K562 (cell line): Measurements from ENCODE around the gene ZNF276. TPM values are rescaled to one million over a fixed set of nuclear protein-coding genes. Genes with fewer than 3 reads are reported as not detected.
A peak's percentile ranks its signal among the peaks of the same experiment; 100 is the strongest.

ENCODE experiments used
- ATF7 ChIP-seq: fragments of 450-650 bp; IDR thresholded peaks from 2 replicates; pipeline ENCODE4 v1.7.1; 2014; ENCODE audit warnings: mild to moderate bottlenecking, moderate library complexity
- CBX2 ChIP-seq: fragments of 200-600 bp; sonication (generic); IDR thresholded peaks from one replicate; pipeline ENCODE4 v1.6.1; 2012; ENCODE audit warnings: mild to moderate bottlenecking, low read length, inconsistent platforms; ENCODE audit not compliant: insufficient read depth, poor library complexity, severe bottlenecking
- EP400 ChIP-seq: fragments of 450-650 bp; IDR thresholded peaks from 2 replicates; pipeline ENCODE4 v1.6.1; 2017; ENCODE audit warnings: antibody characterized with exemption, mild to moderate bottlenecking, moderate library complexity
- ETV6 ChIP-seq, 3 experiments: fragments of 150-350 bp in 1 of 3; sonication (generic) in 1 of 3; formaldehyde crosslinking in 1 of 3; IDR thresholded peaks; 2 replicates each; pipeline versions ENCODE4 v1.6.1 to v1.8.0; 2014 to 2022; ENCODE audit warnings: borderline replicate concordance in 2 of 3, low read depth in 2 of 3, antibody characterized with exemption in 1 of 3, low read length in 1 of 3, mild to moderate bottlenecking in 1 of 3, missing genetic modification reagents in 1 of 3
- MLLT1 ChIP-seq, 2 experiments: fragments of 450-650 bp; IDR thresholded peaks; 2 replicates each; pipeline ENCODE4 v1.6.1; 2016
- NR0B1 ChIP-seq: fragments of 450-650 bp; IDR thresholded peaks from one replicate; pipeline ENCODE4 v1.6.1; 2018; ENCODE audit warnings: mild to moderate bottlenecking, moderate library complexity; ENCODE audit not compliant: partially characterized antibody
- TRIM28 ChIP-seq: fragments of 450-650 bp; IDR thresholded peaks from 2 replicates; pipeline ENCODE4 v1.6.1; 2017
- XRCC4 ChIP-seq: IDR thresholded peaks from one replicate; pipeline ENCODE4 v1.6.1; 2011; ENCODE audit not compliant: insufficient read depth, insufficient read length; ENCODE audit errors: extremely low read depth
- ZBTB5 ChIP-seq: fragments of 450-650 bp; IDR thresholded peaks from 2 replicates; pipeline ENCODE4 v1.6.1; 2017; ENCODE audit warnings: antibody characterized with exemption
- ZNF134 ChIP-seq: fragments of 250-450 bp; sonication (Bioruptor Pico); conservative IDR thresholded peaks from 2 replicates; pipeline ENCODE4 v1.4.0; 2020
- ZNF143 ChIP-seq: sonication (generic); formaldehyde crosslinking; IDR thresholded peaks from 2 replicates; pipeline ENCODE4 v1.9.0; 2022; ENCODE audit warnings: mild to moderate bottlenecking, missing genetic modification reagents
- ZNF324 ChIP-seq: fragments of 250-450 bp; sonication (Bioruptor Pico); IDR thresholded peaks from 2 replicates; pipeline ENCODE4 v1.4.0; 2020; ENCODE audit warnings: mild to moderate bottlenecking
- ZNF444 ChIP-seq: fragments of 250-450 bp; sonication (Bioruptor Pico); IDR thresholded peaks from 2 replicates; pipeline ENCODE4 v1.4.0; 2020; ENCODE audit warnings: mild to moderate bottlenecking, moderate library complexity
- ZNF79 ChIP-seq: fragments of 250-450 bp; sonication (Bioruptor Pico); IDR thresholded peaks from 2 replicates; pipeline ENCODE4 v1.4.0; 2020; ENCODE audit warnings: low read depth, mild to moderate bottlenecking, moderate library complexity
- polyA plus RNA-seq, 8 experiments: library from polyadenylated mRNA; depleted of rRNA in 4 of 8; stranded (reverse) in 5 of 8; unstranded in 3 of 8; fragments of >200 nt; fragmentation: Nextera tagmentation in 2 of 8; fragmentation: Illumina TruSeq in 1 of 8; extraction: Ambion mirVana in 2 of 8; extraction: Trizol in 1 of 8; gene quantifications; 2 replicates each; pipeline versions ENCODE4 v1.2.1 to v1.2.3, GENCODE V29; 2011 to 2014; ENCODE audit warnings: inconsistent platforms in 1 of 8, missing spikeins in 1 of 8
- total RNA-seq, 7 experiments: library from RNA; depleted of rRNA in 6 of 7; stranded (reverse); fragments of >200 nt in 6 of 7; fragmentation: Illumina TruSeq in 2 of 7; extraction: Trizol in 2 of 7; gene quantifications; 2 replicates each; pipeline versions ENCODE4 v1.2.1 to v1.2.3, GENCODE V29; 2011 to 2021; ENCODE audit warnings: low replicate concordance in 1 of 7
- TF ChIP-seq, protein P1 (sequence below): sonication (generic); IDR thresholded peaks from 2 replicates; pipeline ENCODE4 v1.6.1; 2016
- TF ChIP-seq, protein P2 (sequence below): fragments of 450-650 bp; IDR thresholded peaks from 2 replicates; pipeline ENCODE4 v1.6.1; 2016; ENCODE audit warnings: mild to moderate bottlenecking

ZNF276 gene
- total and polyA plus RNA-seq, 9 of the 15 experiments (the other 6 are each of a cell fraction or from before 2014, with no cell fraction given): 0.49 to 43.9 (median 15.8) TPM

GRCh38 chr16:89701425-89702406 lies 19.6 kb upstream of the ZNF276 start, which contains the start of gene SPATA2L (continued):
- TF ChIP-seq TRIM28 (no peak), ZNF79 (CRISPR knock-in tag) (no peak), ZNF324 (CRISPR knock-in tag) (no peak), XRCC4 (no peak), ATF7 (peak; percentile 62; the same call in 1 of the 2 replicates), CBX2 (no peak), MLLT1 (IDR thresholded peaks at IDR 0.05) (no peak), ETV6 (IDR thresholded peaks at IDR 0.05; ENCODE audit: borderline replicate concordance in 1 of 2, low read depth in 2 of 2, low read length in 1 of 2) (no peak), ETV6 (CRISPR knock-in tag; IDR thresholded peaks at IDR 0.05; ENCODE audit: borderline replicate concordance) (no peak), EP400 (no peak; the same call in 1 of the 2 replicates), ZNF134 (CRISPR knock-in tag) (no peak), ZNF444 (CRISPR knock-in tag) (no peak), ZBTB5 (no peak), NR0B1 (no peak), ZNF143 (CRISPR knock-in tag) (no peak)
- TF ChIP-seq, protein P1, sequence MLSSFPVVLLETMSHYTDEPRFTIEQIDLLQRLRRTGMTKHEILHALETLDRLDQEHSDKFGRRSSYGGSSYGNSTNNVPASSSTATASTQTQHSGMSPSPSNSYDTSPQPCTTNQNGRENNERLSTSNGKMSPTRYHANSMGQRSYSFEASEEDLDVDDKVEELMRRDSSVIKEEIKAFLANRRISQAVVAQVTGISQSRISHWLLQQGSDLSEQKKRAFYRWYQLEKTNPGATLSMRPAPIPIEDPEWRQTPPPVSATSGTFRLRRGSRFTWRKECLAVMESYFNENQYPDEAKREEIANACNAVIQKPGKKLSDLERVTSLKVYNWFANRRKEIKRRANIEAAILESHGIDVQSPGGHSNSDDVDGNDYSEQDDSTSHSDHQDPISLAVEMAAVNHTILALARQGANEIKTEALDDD: no peak
- TF ChIP-seq, protein P2, sequence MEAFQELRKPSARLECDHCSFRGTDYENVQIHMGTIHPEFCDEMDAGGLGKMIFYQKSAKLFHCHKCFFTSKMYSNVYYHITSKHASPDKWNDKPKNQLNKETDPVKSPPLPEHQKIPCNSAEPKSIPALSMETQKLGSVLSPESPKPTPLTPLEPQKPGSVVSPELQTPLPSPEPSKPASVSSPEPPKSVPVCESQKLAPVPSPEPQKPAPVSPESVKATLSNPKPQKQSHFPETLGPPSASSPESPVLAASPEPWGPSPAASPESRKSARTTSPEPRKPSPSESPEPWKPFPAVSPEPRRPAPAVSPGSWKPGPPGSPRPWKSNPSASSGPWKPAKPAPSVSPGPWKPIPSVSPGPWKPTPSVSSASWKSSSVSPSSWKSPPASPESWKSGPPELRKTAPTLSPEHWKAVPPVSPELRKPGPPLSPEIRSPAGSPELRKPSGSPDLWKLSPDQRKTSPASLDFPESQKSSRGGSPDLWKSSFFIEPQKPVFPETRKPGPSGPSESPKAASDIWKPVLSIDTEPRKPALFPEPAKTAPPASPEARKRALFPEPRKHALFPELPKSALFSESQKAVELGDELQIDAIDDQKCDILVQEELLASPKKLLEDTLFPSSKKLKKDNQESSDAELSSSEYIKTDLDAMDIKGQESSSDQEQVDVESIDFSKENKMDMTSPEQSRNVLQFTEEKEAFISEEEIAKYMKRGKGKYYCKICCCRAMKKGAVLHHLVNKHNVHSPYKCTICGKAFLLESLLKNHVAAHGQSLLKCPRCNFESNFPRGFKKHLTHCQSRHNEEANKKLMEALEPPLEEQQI: no peak
